ENCODE results near the gene ABCC4.
"Not testable (repeated sequence)": the region's sequence is repeated elsewhere in the genome, so short reads cannot be mapped to it uniquely, and the experiment has no call there.

ABCC4 gene

DNA sequence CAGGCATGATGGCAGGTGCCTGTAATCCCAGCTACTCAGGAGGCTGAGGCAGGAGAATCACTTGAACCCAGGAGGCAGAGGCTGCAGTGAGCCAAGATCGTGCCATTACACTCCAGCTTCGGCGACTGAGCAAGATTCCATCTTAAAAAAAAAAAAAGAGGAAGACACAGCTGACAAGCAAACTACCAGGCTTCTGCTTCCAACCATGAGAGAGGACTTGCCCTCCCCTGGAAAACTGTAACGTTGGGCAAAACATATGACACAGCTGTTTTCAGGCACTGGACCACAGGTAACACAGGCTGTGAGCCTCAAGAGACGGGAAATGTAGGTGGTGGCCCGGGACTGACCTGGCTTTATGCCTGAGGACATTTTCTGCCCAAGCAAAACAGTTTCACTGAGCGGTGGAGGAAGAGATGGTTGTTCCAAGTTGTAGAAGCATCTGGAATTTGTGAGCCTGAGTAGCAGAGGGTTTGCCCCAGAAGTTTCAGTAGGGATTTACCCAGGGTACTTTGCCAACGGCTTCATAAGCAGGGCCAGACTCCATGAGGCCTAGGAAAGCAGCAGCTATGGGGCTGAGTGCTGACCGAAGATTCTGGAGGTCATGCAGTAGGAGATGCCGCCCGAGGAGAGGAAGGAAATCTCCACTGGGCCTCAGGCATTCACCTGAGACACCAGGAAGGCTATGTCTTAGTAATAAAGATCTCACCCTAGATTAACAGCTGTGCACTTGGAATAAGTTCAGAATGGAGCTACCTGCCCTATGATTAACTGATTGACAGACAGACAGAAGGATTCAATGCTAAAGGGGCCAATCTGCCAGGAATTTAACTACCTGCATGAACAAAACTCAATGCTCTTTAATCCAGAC is 88.0 kb downstream of the ABCC4 start:
- Mint-ChIP-seq H3K27me3 (no peaks in the 10 kb centered on the region), H3K4me1 (ENCODE audit: low read depth) (no peaks in the 10 kb centered on the region), H3K36me3 (peaks cover 20% of the 10 kb centered on the region), H3K4me3 (no peak overlapping the region), H3K27ac (no peak overlapping the region), H3K9me3 (ENCODE audit: low read depth) (no peaks in the 10 kb centered on the region)

DNA sequence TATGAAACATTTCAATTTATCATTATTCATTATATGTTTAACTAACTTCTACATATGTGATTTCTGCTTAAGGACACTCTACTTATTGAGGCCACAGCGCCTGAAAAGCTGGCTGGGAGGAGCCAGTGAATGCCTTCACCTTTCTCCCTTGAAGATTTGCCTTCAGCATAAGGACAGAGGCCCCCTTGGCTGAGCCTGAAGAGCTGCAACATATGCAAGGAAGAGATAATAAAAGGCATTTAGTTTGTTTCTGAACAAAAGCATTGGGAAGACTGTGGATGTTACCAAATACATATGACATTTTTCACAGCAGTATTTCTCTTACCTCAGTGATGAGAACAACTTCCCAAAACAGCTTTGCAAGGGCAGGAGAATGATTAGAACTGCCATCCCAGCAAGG is 92.1 kb downstream of the ABCC4 start:
- Mint-ChIP-seq H3K27me3 (no peaks in the 10 kb centered on the region), H3K9me3 (ENCODE audit: low read depth) (no peaks in the 10 kb centered on the region), H3K36me3 (peaks cover 29% of the 10 kb centered on the region), H3K27ac (no peak overlapping the region), H3K4me1 (ENCODE audit: low read depth) (no peaks in the 10 kb centered on the region), H3K4me3 (no peak overlapping the region)

DNA sequence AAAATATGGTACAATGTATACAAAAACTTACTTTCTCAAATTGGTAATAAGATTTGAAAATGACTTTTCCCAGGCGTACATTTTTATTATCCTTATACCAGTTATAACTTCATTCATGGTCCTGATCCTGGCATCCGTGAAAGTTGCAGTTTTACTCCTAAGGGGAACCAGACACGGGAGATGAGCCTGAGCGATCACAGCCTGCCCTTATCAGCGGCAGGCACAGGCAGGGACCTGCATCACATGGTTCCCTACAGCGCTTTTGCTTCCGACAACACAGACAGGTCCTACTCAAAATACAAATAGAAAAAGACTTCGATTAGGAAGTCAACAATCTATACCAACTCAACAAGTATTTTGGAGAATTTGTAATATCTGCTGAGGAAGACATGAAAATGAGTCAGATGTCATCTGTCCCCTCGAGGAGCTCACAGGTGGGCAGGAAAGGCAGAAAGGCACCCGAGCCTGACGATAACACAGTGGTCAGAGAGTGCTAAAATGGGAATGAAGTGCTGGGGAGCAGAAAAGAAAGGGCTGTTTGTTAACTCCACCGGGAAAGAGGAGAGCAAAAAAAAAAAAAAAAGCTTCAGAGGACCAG is 93.4 kb downstream of the ABCC4 start:
- H3K9me3 Mint-ChIP-seq (ENCODE audit: low read depth) = no peaks in the 10 kb centered on the region
- no peak overlapping the region for H3K4me3 Mint-ChIP-seq
- peaks cover 24% of the 10 kb centered on the region for H3K36me3 Mint-ChIP-seq
- H3K27me3 Mint-ChIP-seq = no peaks in the 10 kb centered on the region
- no peaks in the 10 kb centered on the region for H3K4me1 Mint-ChIP-seq (ENCODE audit: low read depth)
- no peak overlapping the region for H3K27ac Mint-ChIP-seq

DNA sequence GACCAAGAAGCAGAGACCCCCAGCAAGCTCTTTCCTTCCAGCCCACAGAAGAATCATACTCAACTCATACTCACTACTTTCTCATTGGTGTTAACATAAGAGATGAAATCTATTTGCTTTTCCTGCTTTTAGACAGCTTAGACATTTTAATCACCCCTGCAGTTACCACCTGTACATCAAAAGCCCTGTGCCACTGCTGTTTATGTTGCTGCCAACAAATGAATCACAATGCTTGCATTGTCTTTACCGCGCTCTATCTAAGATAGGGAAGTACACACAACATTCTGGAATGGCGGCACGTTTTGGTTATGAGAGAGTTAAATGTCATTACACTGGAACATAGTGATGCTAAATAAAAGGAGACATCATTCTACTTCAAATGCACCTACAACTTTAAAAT is 95.1 kb downstream of the ABCC4 start:
- H3K36me3 Mint-ChIP-seq = peaks cover 21% of the 10 kb centered on the region
- H3K27ac Mint-ChIP-seq = no peak overlapping the region
- no peaks in the 10 kb centered on the region for H3K27me3 Mint-ChIP-seq
- no peaks in the 10 kb centered on the region for H3K9me3 Mint-ChIP-seq (ENCODE audit: low read depth)
- no peak overlapping the region for H3K4me3 Mint-ChIP-seq
- no peaks in the 10 kb centered on the region for H3K4me1 Mint-ChIP-seq (ENCODE audit: low read depth)

GRCh38 chr13:95204231-95204765 is 97.0 kb downstream of the ABCC4 start:
- Mint-ChIP-seq H3K36me3 (peaks cover 29% of the 10 kb centered on the region), H3K4me3 (no peak overlapping the region), H3K9me3 (ENCODE audit: low read depth) (no peaks in the 10 kb centered on the region), H3K4me1 (ENCODE audit: low read depth) (no peaks in the 10 kb centered on the region), H3K27me3 (no peaks in the 10 kb centered on the region), H3K27ac (no peak overlapping the region)

DNA sequence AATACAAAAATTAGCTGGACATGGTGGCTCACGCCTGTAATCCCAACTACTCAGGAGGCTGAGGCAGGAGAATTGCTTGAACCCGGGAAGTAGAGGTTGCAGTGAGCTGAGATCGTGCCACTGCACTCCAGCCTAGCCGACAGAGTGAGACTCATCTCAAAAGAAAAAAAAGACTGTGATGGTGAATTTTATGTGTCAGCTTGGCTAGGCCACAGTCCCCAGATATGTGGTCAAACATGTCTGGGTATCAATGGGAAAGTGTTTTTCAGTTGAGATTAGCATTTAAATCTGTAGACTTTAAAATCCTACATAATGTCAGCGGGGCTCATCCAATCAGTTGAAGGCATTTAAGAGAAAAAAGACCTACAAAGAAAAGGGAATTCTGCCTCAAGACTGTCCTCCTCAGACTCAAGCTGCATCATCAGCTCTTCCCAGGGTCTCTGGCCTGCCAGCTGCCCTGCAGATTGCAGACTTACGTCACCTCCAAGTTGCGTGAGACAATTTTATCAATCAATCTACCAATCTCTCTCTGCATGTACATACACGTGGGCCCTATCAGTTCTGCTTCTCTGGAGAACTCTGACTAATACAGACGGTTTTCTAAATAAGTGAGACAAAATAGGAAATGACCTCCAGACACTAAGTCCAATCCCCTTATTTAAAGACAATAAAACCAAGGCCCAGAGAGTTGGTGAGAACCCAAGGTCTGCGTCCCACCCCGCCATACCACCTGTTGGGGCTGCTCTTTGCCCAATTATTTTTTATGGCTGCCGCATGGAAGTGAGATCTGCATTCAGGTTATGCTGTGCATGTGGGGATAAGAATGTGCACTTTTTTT is 99.2 kb downstream of the ABCC4 start:
- no peaks in the 10 kb centered on the region for H3K27me3 Mint-ChIP-seq
- no peak overlapping the region for H3K27ac Mint-ChIP-seq
- H3K9me3 Mint-ChIP-seq (ENCODE audit: low read depth) = no peaks in the 10 kb centered on the region
- H3K36me3 Mint-ChIP-seq = peaks cover 29% of the 10 kb centered on the region
- no peak overlapping the region for H3K4me3 Mint-ChIP-seq
- no peaks in the 10 kb centered on the region for H3K4me1 Mint-ChIP-seq (ENCODE audit: low read depth)

GRCh38 chr13:95200386-95200957 is 100.8 kb downstream of the ABCC4 start:
- H3K4me3 Mint-ChIP-seq; H3K27ac Mint-ChIP-seq; H3K27me3 Mint-ChIP-seq; H3K4me1 Mint-ChIP-seq (ENCODE audit: low read depth); H3K9me3 Mint-ChIP-seq (ENCODE audit: low read depth): not testable (repeated sequence)
- H3K36me3 Mint-ChIP-seq = peaks cover 22% of the 10 kb centered on the region

GRCh38 chr13:95199896-95200295 is 101.4 kb downstream of the ABCC4 start:
- Mint-ChIP-seq H3K4me1 (ENCODE audit: low read depth) (no peaks in the 10 kb centered on the region), H3K9me3 (ENCODE audit: low read depth) (no peaks in the 10 kb centered on the region), H3K36me3 (peaks cover 22% of the 10 kb centered on the region), H3K27ac (no peak overlapping the region), H3K4me3 (no peak overlapping the region), H3K27me3 (no peaks in the 10 kb centered on the region)

- not testable (repeated sequence) for H3K27me3 Mint-ChIP-seq; H3K9me3 Mint-ChIP-seq (ENCODE audit: low read depth); H3K4me1 Mint-ChIP-seq (ENCODE audit: low read depth); H3K4me3 Mint-ChIP-seq; H3K27ac Mint-ChIP-seq
- peaks cover 22% of the 10 kb centered on the region for H3K36me3 Mint-ChIP-seq
Observed at GRCh38 chr13:95198606-95199005, 102.6 kb downstream of the ABCC4 start.

DNA sequence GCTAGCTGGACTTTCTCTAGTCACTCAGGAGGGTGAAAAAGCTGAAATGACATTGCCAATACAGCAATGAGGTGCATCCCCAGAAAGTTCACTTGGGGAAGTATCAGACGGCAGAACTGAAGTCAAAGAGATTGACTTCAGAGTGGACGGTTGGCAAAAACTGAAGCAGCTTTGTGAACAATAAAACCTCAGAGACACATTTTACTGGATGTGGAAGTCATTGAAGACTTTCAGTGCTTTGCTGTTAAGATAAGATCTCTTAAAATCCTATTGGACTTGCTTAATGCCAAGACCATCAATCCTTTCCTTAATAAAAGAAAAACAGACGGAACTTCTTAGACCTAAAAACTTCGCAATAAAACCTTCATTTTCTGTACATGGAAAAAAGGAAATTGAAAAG is 103.7 kb downstream of the ABCC4 start:
- H3K27me3 Mint-ChIP-seq = no peaks in the 10 kb centered on the region
- peaks cover 24% of the 10 kb centered on the region for H3K36me3 Mint-ChIP-seq
- no peaks in the 10 kb centered on the region for H3K4me1 Mint-ChIP-seq (ENCODE audit: low read depth)

GRCh38 chr13:95195146-95195545 is 106.1 kb downstream of the ABCC4 start:
- no peaks in the 10 kb centered on the region for H3K4me1 Mint-ChIP-seq (ENCODE audit: low read depth)
- H3K27ac Mint-ChIP-seq = no peak overlapping the region
- H3K36me3 Mint-ChIP-seq = peaks cover 16% of the 10 kb centered on the region
- no peak overlapping the region for H3K4me3 Mint-ChIP-seq
- H3K9me3 Mint-ChIP-seq (ENCODE audit: low read depth) = no peaks in the 10 kb centered on the region
- no peaks in the 10 kb centered on the region for H3K27me3 Mint-ChIP-seq

More for the DNA sequence above, 103.7 kb downstream of the ABCC4 start:
- Mint-ChIP-seq H3K9me3 (ENCODE audit: low read depth) (no peaks in the 10 kb centered on the region), H3K4me3 (no peak overlapping the region), H3K27ac (no peak overlapping the region)

DNA sequence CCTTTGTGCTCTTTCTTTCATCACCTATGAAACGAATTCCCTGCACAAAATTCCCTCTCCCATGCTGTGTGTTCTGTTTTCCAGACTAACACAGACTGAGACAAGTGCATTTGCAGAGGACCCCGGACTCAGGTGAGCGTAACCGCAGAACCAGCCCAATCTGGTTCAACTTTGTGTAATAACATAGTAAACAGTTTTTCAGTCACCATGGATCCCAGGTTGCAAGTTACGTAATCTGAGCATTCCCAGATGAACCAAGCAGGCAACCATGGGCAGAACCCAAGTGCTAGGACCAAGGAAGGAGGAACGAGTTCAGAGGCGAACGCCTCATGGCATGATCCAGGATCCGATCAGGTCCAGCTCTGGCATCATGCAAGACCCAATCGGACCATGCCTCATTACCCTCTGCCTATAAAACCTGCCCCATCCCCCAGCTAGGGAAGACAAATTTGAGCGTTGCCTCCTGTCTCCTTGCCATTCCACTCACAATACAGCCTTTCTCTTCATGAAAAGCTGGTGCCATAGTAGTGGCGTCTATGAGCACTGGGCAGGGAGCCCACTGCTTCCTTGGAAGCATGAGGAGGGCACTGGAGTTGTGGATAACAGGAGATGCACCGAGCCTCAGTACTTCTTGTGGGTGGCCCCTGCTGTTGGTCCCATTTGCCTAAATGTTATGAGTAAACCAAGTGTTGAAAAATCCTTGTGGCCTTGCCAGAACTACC is 107.6 kb downstream of the ABCC4 start:
- H3K4me1 Mint-ChIP-seq (ENCODE audit: low read depth) = peaks cover 4% of the 10 kb centered on the region
- H3K9me3 Mint-ChIP-seq (ENCODE audit: low read depth) = no peaks in the 10 kb centered on the region
- H3K27ac Mint-ChIP-seq = no peak overlapping the region

GRCh38 chr13:95192998-95193397 is 108.3 kb downstream of the ABCC4 start:
- Mint-ChIP-seq H3K27ac (no peak overlapping the region), H3K9me3 (ENCODE audit: low read depth) (no peaks in the 10 kb centered on the region), H3K36me3 (peaks cover 8% of the 10 kb centered on the region), H3K4me3 (no peak overlapping the region), H3K4me1 (ENCODE audit: low read depth) (peaks cover 5% of the 10 kb centered on the region), H3K27me3 (no peaks in the 10 kb centered on the region)

More for the DNA sequence above, 107.6 kb downstream of the ABCC4 start:
- H3K36me3 Mint-ChIP-seq = peaks cover 6% of the 10 kb centered on the region
- no peak overlapping the region for H3K4me3 Mint-ChIP-seq
- H3K27me3 Mint-ChIP-seq = no peaks in the 10 kb centered on the region

- H3K9me3 Mint-ChIP-seq (ENCODE audit: low read depth); H3K4me1 Mint-ChIP-seq (ENCODE audit: low read depth); H3K4me3 Mint-ChIP-seq; H3K27me3 Mint-ChIP-seq; H3K36me3 Mint-ChIP-seq; H3K27ac Mint-ChIP-seq: not testable (repeated sequence)
Observed at GRCh38 chr13:95192564-95192945, 108.7 kb downstream of the ABCC4 start.

Data from activated naive CD8-positive, alpha-beta T cell (primary cell).